Stimulated activated effector memory CD8-positive, alpha-beta T cell treated with anti-CD3 and anti-CD28 coated beads, Interleukin-12 subunit alpha, Interleukin-12 subunit beta, amount 100 ng/mL, for 72 hours (primary cell): Measurements from ENCODE around the gene ZRSR2.

Experiments
- ATAC-seq: fragments of 150-1000 bp; cut with Tn5 transposase; 2 replicates; pipeline ENCODE4 v1.10.0; 2021
- DNase-seq, 2 donors: peaks; one replicate each; pipeline ENCODE4 v3.0.0; 2021 to 2022; ENCODE audit warnings: low spot score in 2 of 2
- H3K27ac Mint-ChIP-seq: one replicate; pipeline ENCODE4 v1.8.0; 2022; ENCODE audit warnings: mild to moderate bottlenecking, mixed read lengths
- H3K36me3 Mint-ChIP-seq: one replicate; pipeline ENCODE4 v1.8.0; 2022; ENCODE audit warnings: mild to moderate bottlenecking, mixed read lengths
- H3K4me1 Mint-ChIP-seq: one replicate; pipeline ENCODE4 v1.8.0; 2022; ENCODE audit warnings: mixed read lengths
- H3K4me3 Mint-ChIP-seq: one replicate; pipeline ENCODE4 v1.8.0; 2022; ENCODE audit warnings: mild to moderate bottlenecking, mixed read lengths
- H3K9me3 Mint-ChIP-seq: one replicate; pipeline ENCODE4 v1.8.0; 2022; ENCODE audit warnings: mixed read lengths

The ZRSR2 gene

DNA sequence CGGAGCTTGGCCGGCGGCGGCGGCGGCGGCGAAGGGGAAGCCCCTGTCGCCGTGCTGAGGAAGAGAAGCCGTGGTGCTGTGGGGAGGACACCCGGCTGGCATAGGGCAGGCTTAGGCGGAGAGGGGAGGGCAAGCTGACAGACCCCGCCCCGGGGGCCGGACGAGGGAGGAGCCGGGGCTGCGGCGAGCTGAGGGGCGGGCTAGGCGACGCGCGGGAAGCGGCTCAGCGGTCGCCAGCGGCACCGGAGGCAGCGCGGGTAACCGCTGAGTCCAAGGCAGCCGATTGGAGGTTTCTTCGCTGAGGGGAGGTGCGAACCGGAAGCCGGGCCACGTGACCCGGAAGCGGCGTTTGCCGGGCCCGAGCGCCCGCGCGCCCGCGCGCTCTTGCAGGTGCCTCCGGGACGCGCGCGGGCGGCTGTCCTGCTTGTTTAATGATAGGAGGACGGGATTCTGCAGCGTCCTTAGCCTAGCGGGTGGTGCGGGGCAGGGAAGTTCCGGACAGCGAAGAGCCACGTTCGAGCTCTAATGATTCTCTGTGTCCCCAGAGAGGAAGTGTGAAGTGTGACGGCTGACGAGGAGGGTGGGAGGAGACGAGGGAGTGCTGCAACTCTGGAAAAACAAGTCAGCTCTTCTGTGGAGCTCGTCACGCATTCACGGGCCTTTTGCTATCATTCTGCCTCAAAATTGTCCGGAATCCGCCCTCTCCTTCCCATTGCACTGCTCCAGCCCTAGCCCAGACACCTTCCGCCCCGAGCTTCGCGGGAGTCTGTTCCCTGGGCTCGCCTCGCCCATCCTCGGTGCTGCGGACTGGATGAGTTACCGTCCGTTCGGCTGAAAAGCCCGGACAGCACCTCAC, 64.7 kb downstream of the ZRSR2 start, which contains the start of gene AP1S2:
Gene AP1S2, minus strand, starts transcription at position 102 of the 856 bp plus-strand sequence. CDS start 2,289 bp downstream, outside the sequence.
- ATAC-seq (peak; percentile 99), DNase-seq (peak; percentile 81 to 91)
- Mint-ChIP-seq H3K36me3 (peaks cover 23% of the 10 kb centered on the region), H3K4me3 (peak within 1 kb of the TSS; percentile 85), H3K9me3 (no peaks in the 10 kb centered on the region), H3K27ac (peak within 1 kb of the TSS; percentile 91), H3K4me1 (peaks cover 1% of the 10 kb centered on the region)

DNA sequence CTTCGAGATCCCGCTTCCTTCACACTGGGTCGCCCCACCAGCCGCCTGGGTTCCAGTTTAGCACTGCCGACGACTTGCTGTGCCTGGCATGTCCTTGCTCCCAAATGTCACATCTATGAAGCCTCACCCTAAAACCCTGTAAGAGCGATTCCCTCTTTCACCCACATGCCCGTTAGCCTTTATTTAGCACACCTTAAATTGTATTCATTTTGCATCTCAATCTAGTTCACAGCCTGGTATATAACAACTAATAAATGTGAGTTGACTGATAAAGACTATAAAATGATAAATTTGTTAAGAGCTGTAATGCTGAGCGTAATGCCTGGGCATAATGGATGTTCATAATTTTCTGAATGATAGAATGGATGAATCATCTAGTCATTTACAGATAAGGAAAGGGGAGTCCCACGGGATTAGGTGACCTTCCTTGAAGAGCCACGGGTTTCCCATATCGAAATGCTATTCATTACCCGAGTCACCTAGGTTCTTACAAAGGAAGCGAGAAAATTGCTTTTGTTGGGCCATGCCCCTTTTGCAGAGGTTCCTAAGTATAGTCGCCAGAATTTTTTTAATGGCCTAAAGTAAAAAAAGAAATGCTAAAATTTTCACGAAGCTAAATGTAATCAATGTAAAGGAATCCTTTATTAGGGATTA, 65.4 kb downstream of the ZRSR2 start:
- peaks cover 16% of the 10 kb centered on the region for H3K36me3 Mint-ChIP-seq
- no peaks in the 10 kb centered on the region for H3K9me3 Mint-ChIP-seq
- no peak for ATAC-seq
- H3K4me3 Mint-ChIP-seq, result peak overlapping the region; percentile 85
- peak overlapping the region; percentile 91 for H3K27ac Mint-ChIP-seq
- DNase-seq, result no peak
- no peaks in the 10 kb centered on the region for H3K4me1 Mint-ChIP-seq

- DNase-seq (no peak), ATAC-seq (no peak)
- Mint-ChIP-seq H3K36me3 (peaks cover 11% of the 10 kb centered on the region), H3K4me3 (peak overlapping the region; percentile 85), H3K27ac (no peak overlapping the region), H3K4me1 (no peaks in the 10 kb centered on the region), H3K9me3 (no peaks in the 10 kb centered on the region)
These were observed 65.9 kb downstream of the ZRSR2 start for GRCh38 chrX:15856222-15856587.

DNA sequence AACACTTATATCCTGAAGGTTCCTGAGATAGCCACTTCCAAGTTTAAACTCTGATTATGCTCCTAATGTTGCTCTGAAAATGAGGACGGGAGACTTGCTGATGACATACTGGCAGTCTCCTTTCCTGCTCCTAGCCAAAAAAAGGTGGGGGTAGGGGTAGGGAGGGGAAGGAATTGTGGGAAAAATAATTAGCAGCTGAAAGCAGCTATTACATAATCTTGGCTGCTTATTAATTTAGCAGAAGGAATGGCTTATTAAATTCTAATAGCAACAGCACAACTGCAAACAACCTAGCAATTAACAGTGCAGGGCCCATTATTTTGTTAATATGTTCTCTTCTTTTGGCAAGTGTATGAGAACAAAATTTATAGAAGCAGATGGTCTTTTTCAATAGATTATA, 66.4 kb downstream of the ZRSR2 start:
- H3K9me3 Mint-ChIP-seq, result no peaks in the 10 kb centered on the region
- no peak for ATAC-seq
- no peak overlapping the region for H3K4me3 Mint-ChIP-seq
- H3K27ac Mint-ChIP-seq, result no peak overlapping the region
- H3K4me1 Mint-ChIP-seq, result no peaks in the 10 kb centered on the region
- DNase-seq, result no peak
- peaks cover 6% of the 10 kb centered on the region for H3K36me3 Mint-ChIP-seq

- Mint-ChIP-seq H3K4me3 (no peak overlapping the region), H3K4me1 (no peaks in the 10 kb centered on the region), H3K9me3 (no peaks in the 10 kb centered on the region), H3K36me3 (no peaks in the 10 kb centered on the region), H3K27ac (no peak overlapping the region)
- DNase-seq (no peak), ATAC-seq (no peak)
These were observed 67.8 kb downstream of the ZRSR2 start for GRCh38 chrX:15858051-15858450.

DNA sequence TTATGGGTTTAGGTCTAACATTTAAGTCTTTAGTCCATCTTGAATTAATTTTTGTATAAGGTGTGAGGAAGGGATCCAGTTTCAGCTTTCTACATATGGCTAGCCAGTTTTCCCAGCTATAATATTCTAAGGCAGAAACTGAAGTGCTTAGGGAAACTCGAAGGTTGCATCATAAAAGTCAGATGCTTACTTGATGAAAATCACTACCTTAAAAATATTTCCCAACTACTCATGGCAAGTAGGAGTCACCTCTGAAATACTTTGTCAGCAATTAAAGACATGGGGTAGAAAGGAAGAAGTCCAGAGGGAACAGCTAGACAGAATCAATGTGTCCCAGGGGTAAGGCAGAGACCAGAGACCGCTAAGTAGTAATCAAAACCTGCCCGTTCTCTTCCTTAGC, 70.6 kb downstream of the ZRSR2 start:
- H3K36me3 Mint-ChIP-seq, result no peaks in the 10 kb centered on the region
- ATAC-seq, result no peak
- H3K4me3 Mint-ChIP-seq, result no peak overlapping the region
- no peak for DNase-seq
- H3K27ac Mint-ChIP-seq, result no peak overlapping the region
- no peaks in the 10 kb centered on the region for H3K9me3 Mint-ChIP-seq
- no peaks in the 10 kb centered on the region for H3K4me1 Mint-ChIP-seq

DNA sequence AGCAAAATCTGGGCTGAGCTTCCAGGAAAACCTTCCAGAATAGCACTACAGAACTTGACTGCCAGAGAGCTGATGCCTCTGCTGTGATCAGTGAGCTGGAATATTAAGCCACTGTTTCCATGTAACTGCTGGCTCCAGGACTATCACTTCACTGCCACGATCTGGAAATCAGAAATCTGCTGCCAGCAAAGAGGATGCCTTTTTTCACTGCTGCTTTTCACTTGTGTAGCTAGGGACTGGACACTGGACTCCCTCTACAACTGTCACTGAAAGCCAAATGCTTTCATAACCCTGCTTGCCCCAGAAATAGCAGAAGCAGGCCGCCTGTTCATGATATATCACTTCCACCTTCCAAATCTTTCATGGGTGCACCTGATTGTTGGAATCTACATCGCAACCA, 73.7 kb downstream of the ZRSR2 start:
- Mint-ChIP-seq H3K36me3 (no peaks in the 10 kb centered on the region), H3K27ac (no peak overlapping the region), H3K4me3 (no peak overlapping the region), H3K9me3 (no peaks in the 10 kb centered on the region), H3K4me1 (no peaks in the 10 kb centered on the region)
- no peak for ATAC-seq
- no peak for DNase-seq

DNA sequence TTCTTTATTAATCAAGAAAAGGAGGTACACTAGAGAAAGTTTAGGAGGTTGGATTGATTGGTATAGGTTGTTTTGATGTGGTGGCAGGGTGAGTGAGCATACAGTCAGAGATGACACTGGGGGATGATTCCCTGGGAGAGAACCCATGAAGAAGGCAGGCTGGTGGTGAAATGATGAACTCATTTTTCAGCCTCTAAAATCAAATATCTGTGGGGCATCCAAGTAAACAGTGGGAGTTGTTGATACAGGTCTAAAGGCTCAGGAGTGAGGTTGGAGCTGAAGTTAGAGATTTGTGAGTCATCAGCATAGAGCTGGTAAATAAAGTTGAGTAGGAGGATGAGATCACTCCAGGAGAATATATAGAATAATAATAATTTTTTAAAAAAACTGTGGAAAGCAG, 74.3 kb downstream of the ZRSR2 start:
- Mint-ChIP-seq H3K9me3 (no peaks in the 10 kb centered on the region), H3K4me3 (no peak overlapping the region), H3K4me1 (no peaks in the 10 kb centered on the region), H3K36me3 (no peaks in the 10 kb centered on the region), H3K27ac (no peak overlapping the region)
- ATAC-seq, result no peak
- no peak for DNase-seq

GRCh38 chrX:15866147-15866546, 75.9 kb downstream of the ZRSR2 start:
- H3K9me3 Mint-ChIP-seq, result no peaks in the 10 kb centered on the region
- H3K4me3 Mint-ChIP-seq, result no peak overlapping the region
- DNase-seq, result no peak
- no peak overlapping the region for H3K27ac Mint-ChIP-seq
- no peaks in the 10 kb centered on the region for H3K36me3 Mint-ChIP-seq
- no peaks in the 10 kb centered on the region for H3K4me1 Mint-ChIP-seq
- no peak for ATAC-seq

GRCh38 chrX:15869695-15870094, 79.4 kb downstream of the ZRSR2 start:
- H3K4me1 Mint-ChIP-seq, result no peaks in the 10 kb centered on the region
- no peak overlapping the region for H3K27ac Mint-ChIP-seq
- no peak overlapping the region for H3K4me3 Mint-ChIP-seq
- no peak for DNase-seq
- ATAC-seq, result no peak
- no peaks in the 10 kb centered on the region for H3K36me3 Mint-ChIP-seq
- H3K9me3 Mint-ChIP-seq, result no peaks in the 10 kb centered on the region

- H3K4me1 Mint-ChIP-seq, result no peaks in the 10 kb centered on the region
- no peak for ATAC-seq
These were observed 80.0 kb downstream of the ZRSR2 start for GRCh38 chrX:15870310-15870709.

More at GRCh38 chrX:15870310-15870709, 80.0 kb downstream of the ZRSR2 start:
- no peak for DNase-seq
- no peak overlapping the region for H3K4me3 Mint-ChIP-seq
- no peaks in the 10 kb centered on the region for H3K9me3 Mint-ChIP-seq
- H3K36me3 Mint-ChIP-seq, result no peaks in the 10 kb centered on the region
- no peak overlapping the region for H3K27ac Mint-ChIP-seq
